ENCODE measurements around the gene STUB1. TPM values are rescaled to one million over a fixed set of nuclear protein-coding genes. Genes with fewer than 3 reads are reported as not detected.

Gene STUB1
- total RNA-seq, 4 donors from 2014 or later = 155 to 215 (median 178) TPM

DNA sequence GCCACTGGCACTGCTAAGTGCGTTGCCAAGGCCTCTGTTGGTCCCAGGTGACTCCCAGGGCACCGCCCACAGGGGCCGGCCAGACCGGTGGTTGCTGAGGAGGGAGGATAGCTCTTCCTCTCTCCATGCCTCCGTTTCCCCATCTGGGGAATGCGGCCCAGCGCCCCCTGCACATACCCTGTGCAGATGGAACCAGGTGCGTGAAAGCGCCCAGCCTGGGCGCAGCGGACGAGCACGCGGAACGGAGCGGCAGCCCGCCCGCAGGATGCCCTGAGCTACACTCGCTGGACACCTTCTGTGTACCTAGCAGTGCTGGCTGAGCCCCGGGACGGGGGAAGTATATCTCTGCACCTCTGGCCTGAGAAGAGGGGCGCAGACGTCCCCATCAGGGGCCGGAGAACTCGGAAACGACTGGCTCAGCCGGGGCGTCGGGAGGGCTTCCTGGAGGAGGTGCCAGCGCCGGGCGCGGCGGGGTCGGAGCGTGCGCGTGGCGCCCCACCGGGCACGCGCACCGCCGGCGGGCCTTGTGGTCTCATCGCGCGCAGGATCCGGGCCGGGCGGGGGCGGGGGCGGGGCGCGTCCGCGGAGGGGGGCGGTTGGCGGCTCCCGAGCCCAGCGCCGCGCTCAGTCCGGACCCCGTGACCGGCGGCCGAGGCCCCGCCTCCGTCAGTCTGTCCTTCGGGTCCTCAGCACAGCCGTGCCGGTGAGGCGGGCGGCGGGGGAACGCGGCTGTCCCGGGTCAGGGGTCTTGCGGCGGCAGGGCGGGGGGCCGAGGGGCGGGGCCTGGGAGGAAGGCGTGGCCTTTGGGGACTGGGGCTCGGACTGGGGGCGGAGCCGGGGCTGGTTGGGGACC lies 46.5 kb downstream of the STUB1 start, which contains the start of the genes CCDC78 and HAGHL:
Gene CCDC78, minus strand, starts transcription at position 6 of the 853 bp plus-strand sequence. CDS start 76 bp downstream, outside the sequence.
Gene HAGHL, plus strand, starts transcription at position 669 of the 853 bp plus-strand sequence. CDS start 404 bp downstream, outside the sequence.
- H3K36me3 ChIP-seq = peaks cover 8 to 26% (median 18%) of the 10 kb centered on the region in 4 donors
- TF ChIP-seq CTCF (IDR thresholded peaks at IDR 0.05) (no peak), POLR2AphosphoS5 (IDR thresholded peaks at IDR 0.05) (no peak), POLR2A (IDR thresholded peaks at IDR 0.05; ENCODE audit: low read depth) (no peak), EP300 (IDR thresholded peaks at IDR 0.05) (no peak)
- intact Hi-C loops (cut with DNase I) = no loop called here
- no CpG with 5 or more reads among the region's 88 CpGs for WGBS
- H3K27me3 ChIP-seq = peaks cover 0 to 53% (median 24%) of the 10 kb centered on the region in 4 donors
- DNase-seq (ENCODE audit: extremely low spot score) = no peak
- peak within 1 kb of the TSS; percentile 56 to 66 (median 58) for H3K4me3 ChIP-seq
- H3K9me3 ChIP-seq = no peaks in the 10 kb centered on the region
- peaks cover 29 to 45% (median 40%) of the 10 kb centered on the region in 4 donors for H3K4me1 ChIP-seq
- no peak within 1 kb of the TSS for H3K27ac ChIP-seq (replicated peaks in 1 of 4)

DNA sequence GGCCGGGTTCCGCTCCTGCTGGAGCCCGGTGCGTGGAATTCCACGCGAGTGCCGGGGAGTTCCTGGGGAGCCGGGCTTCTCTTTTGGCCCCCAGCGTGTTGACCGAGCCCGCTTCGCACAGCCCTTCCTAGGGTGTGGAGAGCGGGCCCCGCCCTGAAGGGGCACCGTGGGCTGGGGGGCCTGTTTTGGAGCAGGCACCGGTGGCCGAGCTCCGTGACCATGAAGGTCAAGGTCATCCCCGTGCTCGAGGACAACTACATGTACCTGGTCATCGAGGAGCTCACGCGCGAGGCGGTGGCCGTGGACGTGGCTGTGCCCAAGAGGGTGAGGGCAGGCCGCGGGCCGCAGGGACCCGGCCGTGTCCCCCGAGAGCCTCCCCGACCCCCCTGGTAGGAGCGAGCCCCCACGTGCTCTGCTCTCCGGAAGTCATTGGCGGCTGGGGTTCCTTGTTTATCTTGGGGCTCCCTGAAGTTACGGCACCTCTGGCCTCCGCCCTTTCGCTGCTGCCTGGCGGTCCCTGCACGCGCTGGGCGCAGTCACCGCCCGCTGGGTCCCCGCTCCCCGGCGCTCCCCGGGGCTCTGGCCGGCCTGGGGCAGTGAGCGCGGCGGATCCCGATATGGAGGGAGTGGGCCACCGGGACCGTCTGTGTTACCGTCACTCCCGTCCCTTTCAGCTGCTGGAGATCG lies 47.2 kb downstream of the STUB1 start:
- H3K27me3 ChIP-seq = peaks cover 0 to 53% (median 24%) of the 10 kb centered on the region in 4 donors
- H3K27ac ChIP-seq (replicated peaks in 1 of 4) = no peak overlapping the region
- 0% methylated on average over 12 of the region's 61 CpGs for WGBS
- H3K36me3 ChIP-seq = peaks cover 12 to 34% (median 24%) of the 10 kb centered on the region in 4 donors
- TF ChIP-seq EP300 (IDR thresholded peaks at IDR 0.05) (no peak), POLR2A (IDR thresholded peaks at IDR 0.05; ENCODE audit: low read depth) (peak; percentile 22), CTCF (IDR thresholded peaks at IDR 0.05) (no peak), POLR2AphosphoS5 (IDR thresholded peaks at IDR 0.05) (no peak)
- H3K4me1 ChIP-seq = peaks cover 26 to 38% (median 33%) of the 10 kb centered on the region in 4 donors
- H3K4me3 ChIP-seq = peak overlapping the region; percentile 56 to 66 (median 58)
- no peaks in the 10 kb centered on the region for H3K9me3 ChIP-seq
- no peak for DNase-seq (ENCODE audit: extremely low spot score)
- intact Hi-C loops (cut with DNase I) = no loop called here

- WGBS = 0% methylated on average over 2 of the region's 80 CpGs
- Histone ChIP-seq H3K36me3 (peaks cover 12 to 37% (median 33%) of the 10 kb centered on the region in 4 donors), H3K9me3 (no peaks in the 10 kb centered on the region), H3K4me1 (peaks cover 26 to 35% (median 32%) of the 10 kb centered on the region in 4 donors), H3K27me3 (peaks cover 0 to 53% (median 24%) of the 10 kb centered on the region in 4 donors), H3K4me3 (peak overlapping the region; percentile 56 to 66 (median 58)), H3K27ac (replicated peaks in 1 of 4) (no peak overlapping the region)
- intact Hi-C loops (cut with DNase I) = no loop called here
- TF ChIP-seq POLR2AphosphoS5 (IDR thresholded peaks at IDR 0.05) = peak in 1 of 2 donors; percentile 3
- no peak for TF ChIP-seq EP300 (IDR thresholded peaks at IDR 0.05)
- no peak for DNase-seq (ENCODE audit: extremely low spot score)
Observed at GRCh38 chr16:728131-728889, 48.1 kb downstream of the STUB1 start.

- Histone ChIP-seq H3K36me3 (peaks cover 16 to 45% (median 41%) of the 10 kb centered on the region in 4 donors), H3K9me3 (no peaks in the 10 kb centered on the region), H3K4me3 (peak overlapping the region; percentile 56 to 66 (median 58)), H3K27ac (replicated peaks in 1 of 4) (no peak overlapping the region), H3K4me1 (peaks cover 26 to 35% (median 32%) of the 10 kb centered on the region in 4 donors), H3K27me3 (peaks cover 0 to 52% (median 24%) of the 10 kb centered on the region in 4 donors)
- WGBS = 95% methylated on average over 4 of the region's 55 CpGs
- no peak for DNase-seq (ENCODE audit: extremely low spot score)
- TF ChIP-seq POLR2A (IDR thresholded peaks at IDR 0.05; ENCODE audit: low read depth) = no peak
- TF ChIP-seq EP300 (IDR thresholded peaks at IDR 0.05) = no peak
- TF ChIP-seq CTCF (IDR thresholded peaks at IDR 0.05) = no peak
- TF ChIP-seq POLR2AphosphoS5 (IDR thresholded peaks at IDR 0.05) = no peak
- intact Hi-C loops (cut with DNase I) = no loop called here
Observed at GRCh38 chr16:728890-729744, 48.9 kb downstream of the STUB1 start.
